Measurements from ENCODE around the gene CD300E.

DNA sequence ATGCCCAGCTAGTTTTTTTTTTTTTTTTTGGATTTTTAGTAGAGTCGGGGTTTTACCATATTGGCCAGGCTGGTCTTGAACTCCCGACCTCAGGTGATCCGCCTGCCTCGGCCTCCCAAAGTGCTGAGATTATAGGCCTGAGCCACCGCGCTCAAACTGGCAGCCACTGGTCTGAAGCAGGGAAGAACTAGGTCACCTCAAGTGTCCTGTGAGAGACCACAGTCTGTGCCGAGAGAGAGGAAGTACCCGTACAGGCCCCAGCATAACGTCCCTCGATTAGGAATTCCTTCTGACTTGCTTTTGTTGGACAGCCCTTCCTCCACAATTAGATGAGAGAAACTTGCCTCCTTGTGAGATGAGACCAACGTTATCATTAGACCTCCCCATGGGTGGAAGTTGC is 13.7 kb upstream of the CD300E start:
- TF ChIP-seq, protein P1, sequence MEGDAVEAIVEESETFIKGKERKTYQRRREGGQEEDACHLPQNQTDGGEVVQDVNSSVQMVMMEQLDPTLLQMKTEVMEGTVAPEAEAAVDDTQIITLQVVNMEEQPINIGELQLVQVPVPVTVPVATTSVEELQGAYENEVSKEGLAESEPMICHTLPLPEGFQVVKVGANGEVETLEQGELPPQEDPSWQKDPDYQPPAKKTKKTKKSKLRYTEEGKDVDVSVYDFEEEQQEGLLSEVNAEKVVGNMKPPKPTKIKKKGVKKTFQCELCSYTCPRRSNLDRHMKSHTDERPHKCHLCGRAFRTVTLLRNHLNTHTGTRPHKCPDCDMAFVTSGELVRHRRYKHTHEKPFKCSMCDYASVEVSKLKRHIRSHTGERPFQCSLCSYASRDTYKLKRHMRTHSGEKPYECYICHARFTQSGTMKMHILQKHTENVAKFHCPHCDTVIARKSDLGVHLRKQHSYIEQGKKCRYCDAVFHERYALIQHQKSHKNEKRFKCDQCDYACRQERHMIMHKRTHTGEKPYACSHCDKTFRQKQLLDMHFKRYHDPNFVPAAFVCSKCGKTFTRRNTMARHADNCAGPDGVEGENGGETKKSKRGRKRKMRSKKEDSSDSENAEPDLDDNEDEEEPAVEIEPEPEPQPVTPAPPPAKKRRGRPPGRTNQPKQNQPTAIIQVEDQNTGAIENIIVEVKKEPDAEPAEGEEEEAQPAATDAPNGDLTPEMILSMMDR (conservative IDR thresholded peaks at IDR 0.05 in 1 of 2, IDR thresholded peaks at IDR 0.05 in 1 of 2; ENCODE audit: low read depth in 1 of 2, low read length in 2 of 2), result no peak
- TF ChIP-seq EZH2 (IDR thresholded peaks at IDR 0.05; ENCODE audit: low read length, missing control alignments), result no peak

Data from fibroblast of lung (primary cell).